GM19351 (cell line): Measurements from ENCODE around the gene FAM120B.
"Not testable (repeated sequence)": the region's sequence is repeated elsewhere in the genome, so short reads cannot be mapped to it uniquely, and the experiment has no call there.

Source experiments
- ATAC-seq: cut with Tn5 transposase; IDR thresholded peaks from one replicate; pipeline ENCODE4 v1.9.1; 2021; ENCODE audit warnings: mild to moderate bottlenecking, moderate library complexity; ENCODE audit not compliant: unreplicated experiment

The FAM120B gene

DNA sequence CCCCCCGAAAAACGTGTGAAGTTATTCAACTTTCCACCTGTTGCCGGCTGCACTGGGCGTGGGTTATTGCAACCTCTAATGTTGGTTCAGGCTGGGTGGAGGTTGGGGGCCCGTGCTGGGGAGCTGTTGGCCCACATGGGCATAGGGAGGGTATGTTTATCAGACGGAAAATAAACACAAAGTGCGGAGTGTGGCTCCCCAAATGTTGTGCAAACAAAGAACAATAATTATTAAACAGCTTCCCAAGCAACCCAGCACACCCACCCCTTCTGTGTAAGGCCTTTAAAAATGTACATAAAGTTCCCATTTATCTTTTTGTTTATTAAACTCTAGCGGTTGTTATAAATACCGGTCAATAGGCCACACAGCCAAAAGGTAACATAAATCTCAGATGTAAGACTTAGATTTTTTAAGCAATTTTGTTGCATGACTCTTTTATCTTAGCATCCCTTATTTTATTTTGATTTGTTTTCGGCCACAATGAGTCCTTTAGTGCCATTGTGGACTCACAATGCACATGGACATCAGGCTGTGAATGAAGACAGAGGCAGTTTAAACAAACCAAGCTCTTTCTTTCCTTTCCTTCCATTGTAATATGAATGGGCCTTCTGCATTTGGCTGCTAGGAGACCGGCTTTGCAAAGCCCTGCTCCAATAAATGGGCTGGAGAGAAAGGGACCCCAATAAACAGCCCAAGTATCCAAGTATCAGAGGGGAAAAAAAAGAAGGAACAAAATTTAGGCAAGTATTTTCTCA, 8.8 kb upstream of the FAM120B start:
- ATAC-seq: no peak

DNA sequence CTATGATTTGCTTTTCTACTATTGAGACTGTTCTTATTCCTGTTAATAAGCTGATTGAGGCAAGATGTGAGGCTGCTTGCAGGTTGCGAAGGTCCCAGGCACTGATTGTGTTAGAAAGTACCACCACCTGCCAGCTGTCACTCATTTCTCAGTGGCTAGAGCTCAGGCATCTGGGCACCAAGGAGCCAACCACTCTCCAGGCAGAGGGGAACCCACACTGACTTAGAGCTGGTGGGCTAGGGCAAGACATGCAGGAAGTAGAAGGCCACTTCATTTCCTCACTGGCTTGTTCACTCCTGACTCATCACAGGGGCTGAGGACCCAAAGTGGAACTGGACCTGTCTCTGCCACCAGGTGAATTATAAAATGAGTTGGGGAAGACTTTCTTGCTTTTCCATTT, 7.9 kb upstream of the FAM120B start:
- no peak for ATAC-seq

DNA sequence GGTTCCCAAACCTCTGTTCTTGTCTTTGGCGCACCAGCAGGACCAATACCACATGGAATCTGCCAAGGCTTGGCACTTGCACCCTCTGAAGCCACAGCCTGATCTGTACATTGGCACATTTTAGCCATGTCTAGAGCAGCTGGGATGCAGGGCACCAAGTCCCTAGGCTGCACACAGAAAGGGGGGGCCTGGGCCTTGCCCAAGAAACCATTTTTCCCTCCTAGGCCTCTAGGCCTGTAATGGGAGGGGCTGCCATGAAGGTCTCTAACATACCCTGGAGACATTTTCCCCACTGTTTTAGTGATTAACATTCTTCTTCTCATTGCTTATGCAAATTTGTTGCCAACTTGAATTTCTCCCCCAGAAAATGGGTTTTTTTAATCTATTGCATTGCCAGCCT, 5.4 kb upstream of the FAM120B start:
- no peak for ATAC-seq

DNA sequence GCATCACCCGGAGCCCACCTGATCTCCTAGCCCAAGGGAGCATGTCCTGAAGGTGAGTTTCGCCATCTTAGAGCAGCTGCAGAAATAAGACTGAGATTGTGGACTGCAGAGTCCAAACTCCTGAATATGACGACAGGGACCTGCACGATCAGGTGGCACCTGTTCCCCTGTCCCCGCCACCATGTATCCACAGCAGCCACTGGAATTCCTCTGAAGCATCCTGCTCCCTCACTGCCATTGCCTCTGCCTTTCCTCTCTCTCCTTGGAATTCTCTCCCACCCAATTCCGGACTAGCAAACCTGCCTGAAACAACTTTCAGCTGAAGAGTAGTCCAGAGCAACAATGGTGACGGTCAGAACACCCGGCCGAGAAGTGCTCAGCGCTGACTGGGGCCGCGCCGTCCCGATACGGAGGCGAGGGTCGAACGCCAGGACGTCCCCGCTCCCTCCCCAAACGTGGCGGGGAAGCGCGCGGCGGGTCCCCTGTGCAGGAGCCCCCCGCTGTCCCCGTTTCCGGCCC, 694 bp upstream of the FAM120B start:
- ATAC-seq: no peak

DNA sequence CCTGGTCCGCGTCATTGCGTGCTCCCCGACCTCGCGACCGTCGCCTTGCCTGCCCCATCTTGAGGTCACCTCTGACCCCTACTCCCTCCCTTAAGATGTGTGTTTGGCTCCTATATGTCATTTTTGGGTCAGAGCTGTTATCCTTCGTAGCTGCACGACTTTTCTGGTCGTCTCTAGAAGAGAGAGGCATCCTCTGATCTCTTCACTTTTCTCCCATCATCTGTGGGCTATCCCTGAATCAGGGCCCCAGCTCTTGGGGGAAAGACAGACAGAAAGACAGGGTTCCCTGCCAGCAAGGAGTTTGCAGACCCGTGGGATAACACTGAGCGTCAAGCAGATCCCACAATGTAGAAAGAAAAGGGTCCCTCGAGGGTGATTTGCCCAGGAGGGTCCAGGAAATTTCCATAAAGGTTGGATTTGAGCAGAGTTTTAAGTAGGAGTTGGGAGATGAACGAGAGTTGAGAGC, 555 bp downstream of the FAM120B start:
- no peak for ATAC-seq

DNA sequence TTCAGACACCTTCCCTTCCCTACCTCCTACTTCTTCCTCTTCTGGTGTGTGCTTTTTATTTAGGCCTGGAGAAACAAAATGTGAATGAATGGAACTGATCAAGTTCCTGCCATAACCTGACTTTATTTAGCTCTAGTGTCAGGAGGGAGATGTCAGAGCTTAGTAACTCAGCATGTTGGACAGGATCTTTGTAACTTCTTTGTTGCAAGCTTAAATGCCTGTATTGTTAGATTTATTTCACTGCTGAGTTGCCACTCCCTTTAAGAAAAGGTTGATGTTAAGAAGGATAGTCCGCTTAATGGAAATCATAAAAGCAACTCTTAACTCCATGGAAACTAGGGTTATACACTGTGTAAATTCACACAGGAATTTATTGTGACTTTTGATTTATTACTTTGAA, 2.2 kb downstream of the FAM120B start:
- ATAC-seq: no peak

DNA sequence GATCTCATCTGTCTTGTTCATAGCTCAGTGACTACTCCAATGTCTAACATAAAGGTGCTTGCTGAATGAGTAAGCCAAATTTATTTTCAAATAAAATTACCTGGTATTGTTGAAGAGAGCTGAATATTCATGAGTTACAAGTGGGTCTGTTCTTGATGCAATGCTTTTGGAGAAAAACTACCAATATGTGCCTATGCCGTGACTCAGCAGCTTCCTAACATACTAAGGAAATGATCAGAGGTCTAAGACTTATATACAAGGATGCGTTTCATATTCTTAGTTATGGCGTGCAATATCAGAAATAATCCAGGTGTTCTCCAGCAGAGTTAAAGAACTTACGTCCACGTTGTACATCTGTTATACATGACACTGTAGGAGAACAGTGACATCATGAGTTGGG, 5.1 kb downstream of the FAM120B start:
- ATAC-seq: no peak

DNA sequence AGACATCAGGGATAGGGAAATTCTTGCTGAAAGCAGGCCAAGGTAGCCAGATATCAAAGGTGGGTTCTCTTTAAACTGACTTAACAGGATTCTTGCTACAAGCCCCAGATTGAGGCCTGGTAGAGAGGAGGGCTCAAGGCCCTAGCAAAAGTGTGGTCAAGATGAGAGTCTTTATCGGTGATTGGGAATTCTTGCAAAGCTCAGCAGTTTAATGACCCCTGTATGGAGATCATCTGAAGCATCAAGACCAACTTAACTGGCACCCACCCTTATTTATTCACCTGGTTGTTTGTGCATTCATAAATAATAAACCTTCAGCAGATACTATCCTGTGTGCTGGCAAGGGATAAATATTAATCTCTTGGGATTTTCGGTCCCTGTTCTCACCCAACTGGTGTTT, 6.3 kb downstream of the FAM120B start:
- ATAC-seq: no peak

DNA sequence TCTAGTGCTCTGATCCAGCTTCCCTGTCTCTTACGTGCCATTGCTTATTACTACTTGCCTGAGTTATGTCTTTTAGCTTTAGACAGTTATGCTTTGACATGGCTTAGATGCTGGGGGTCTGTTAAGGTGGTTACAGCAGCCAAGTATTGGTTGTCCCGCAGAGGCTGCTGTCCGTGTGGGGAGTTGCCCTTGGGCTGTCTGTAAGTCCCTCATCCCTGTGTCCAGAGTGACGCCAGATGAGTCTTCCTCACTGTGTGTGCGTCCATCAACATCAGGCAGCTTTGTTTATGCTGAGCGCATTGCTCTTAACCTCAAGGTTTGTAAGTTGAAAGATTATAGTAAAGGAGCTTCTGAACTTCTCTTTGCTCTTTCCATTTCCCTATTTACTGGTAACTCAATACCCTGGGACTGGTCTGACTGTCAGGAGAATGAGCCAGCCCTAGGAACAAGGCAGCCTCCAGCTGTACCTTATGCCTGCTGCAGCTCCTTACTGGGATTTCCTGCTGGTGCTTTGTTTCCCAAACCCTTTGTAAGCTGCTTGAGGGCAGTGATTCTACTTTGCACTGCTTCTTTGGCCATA, 7.2 kb downstream of the FAM120B start:
- no peak for ATAC-seq

DNA sequence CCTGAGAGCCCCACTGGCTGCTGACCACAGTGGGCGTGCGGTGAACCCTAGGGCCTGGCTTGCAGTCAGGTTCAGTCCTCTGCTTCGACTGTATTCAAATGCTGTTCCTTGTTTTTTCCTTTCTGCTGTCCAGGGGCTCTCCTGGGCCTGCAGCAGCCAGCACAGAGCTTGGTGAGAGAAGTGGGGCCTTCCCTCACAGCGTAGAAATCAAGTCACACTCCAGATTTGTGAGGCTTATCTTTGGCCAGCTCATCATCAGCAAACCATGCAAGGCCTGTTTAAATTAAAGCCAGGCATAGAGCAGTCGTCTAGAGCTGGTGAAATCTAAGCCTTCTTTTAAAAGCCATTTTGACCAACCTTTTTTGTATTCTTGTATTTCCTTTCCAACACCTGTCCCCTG, 8.4 kb downstream of the FAM120B start:
- ATAC-seq: no peak

DNA sequence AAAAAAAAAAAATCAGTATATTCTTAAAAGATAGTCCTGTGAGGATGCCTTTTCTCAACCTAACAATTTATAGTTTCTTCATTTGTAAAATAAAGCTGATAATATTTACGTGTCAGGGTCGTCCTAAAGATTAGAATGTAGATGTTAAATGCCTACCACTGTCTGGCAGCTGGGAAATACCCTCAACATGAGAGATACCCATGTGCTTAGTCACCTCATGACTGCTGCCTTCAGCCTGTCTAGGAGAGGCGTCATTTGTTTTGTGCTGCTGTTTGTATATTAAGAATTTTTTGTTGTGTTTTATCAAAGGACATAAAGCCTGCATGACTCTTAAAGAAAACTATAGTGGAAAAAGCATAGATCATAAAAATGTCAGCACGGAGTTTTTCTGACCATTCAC, 9.5 kb downstream of the FAM120B start:
- ATAC-seq: no peak

DNA sequence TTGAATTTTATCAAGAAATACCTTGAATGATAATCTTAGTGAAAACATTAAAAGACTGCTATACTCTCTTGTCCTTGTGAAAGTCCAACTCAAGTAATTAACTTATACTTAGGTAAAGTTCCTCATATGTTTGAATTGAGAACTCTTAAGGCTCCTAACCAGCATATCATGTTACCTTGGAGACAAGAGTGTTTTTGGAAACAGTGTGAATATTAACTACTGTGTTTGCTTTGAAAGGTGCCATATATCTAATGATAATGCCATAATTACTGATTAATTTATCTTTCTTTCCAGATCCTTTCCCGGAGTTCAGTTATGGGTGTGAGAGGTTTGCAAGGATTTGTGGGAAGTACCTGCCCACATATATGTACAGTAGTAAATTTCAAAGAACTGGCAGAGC, 10.5 kb downstream of the FAM120B start:
- no peak for ATAC-seq

DNA sequence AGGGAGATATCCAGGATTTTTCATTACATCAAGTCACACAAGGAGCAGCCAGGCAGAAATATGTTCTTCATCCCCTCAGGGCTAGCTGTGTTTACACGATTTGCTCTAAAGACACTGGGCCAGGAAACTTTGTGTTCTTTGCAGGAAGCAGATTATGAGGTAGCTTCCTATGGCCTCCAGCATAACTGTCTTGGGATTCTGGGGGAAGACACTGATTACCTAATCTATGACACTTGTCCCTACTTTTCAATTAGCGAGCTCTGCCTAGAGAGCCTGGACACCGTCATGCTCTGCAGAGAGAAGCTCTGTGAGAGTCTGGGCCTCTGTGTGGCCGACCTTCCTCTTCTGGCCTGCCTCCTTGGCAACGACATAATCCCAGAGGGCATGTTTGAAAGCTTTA, 11.2 kb downstream of the FAM120B start:
- no peak for ATAC-seq

DNA sequence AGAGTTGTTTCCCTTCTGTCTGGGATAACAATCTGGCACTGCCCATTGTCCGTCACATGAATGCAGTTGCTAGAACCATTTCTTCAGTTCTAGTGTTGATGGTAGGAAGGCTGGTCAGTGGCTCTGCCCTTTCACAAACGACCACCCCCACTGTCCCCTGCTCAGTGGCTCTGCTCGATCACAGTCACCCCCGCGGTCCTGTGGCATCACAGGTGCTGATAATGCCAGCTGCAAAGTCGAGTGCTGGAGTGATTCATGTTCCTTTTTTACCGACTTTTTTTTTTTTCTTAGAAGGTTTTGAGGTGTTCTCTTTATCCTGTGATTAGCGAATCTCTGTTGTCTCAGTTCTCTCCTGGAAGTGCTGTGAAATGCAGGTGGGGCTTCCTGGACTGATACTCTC, 22.8 kb downstream of the FAM120B start:
- no peak for ATAC-seq

DNA sequence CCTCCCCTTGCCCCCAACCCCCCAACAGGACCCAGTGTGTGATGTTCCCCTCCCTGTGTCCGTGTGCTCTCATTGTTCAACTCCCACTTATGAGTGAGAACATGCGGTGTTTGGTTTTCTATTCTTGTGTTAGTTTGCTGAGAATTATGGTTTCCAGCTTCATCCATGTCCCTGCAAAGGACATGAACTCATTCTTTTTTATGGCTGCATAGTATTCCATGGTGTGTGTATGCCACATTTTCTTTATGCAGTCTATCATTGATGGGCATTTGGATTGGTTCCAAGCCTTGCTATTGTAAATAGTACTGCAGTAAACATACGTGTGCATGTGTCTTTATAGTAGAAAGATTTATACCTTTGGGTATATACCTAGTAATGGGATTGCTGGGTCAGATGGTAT, 28.6 kb downstream of the FAM120B start:
- not testable (repeated sequence) for ATAC-seq

DNA sequence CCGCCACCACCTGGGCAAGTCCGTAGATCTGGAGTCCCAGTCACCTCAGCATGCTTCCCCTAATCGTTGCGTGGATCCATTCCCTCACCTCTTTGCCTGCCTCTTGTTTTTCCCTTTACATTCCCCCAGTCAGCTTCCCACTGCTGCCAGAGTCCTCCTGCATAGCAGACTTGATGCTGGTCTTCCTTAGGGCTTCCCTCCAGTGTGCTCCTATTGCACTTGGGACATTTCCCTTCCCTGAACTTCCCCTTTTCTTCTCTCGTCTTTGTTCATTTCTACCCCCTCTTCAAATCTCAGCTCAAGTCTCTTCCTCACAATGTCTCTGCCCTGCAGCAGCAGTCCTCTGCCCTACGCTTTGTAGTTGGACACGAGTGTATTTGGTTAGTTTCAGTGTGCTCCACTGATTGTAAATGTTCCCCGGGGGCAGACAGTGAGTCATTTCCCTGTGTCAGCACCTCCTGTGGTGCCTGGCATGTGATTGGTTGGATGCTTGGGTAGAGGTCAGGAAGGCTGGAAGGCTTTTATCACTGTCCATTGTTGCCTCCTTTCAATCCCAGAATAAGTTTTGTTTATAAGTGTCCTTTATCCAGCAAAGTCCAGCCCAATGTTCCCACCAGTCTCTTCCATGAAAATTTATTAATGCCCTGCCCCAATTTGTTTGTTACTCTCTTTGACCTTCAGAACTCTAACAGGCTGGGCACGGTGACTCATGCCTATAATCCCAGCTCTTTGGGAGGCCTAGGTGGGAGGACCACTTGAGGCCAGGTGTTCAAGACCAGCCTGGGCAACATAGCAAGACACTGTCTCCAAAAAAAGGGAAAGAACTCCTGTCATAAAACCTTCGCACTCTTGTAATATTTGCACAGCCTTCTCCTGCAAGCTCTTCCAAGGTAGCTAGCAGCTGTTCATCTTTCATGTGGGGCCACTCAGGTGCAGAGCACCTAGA, 38.3 kb downstream of the FAM120B start:
- ATAC-seq: peak; percentile 35

DNA sequence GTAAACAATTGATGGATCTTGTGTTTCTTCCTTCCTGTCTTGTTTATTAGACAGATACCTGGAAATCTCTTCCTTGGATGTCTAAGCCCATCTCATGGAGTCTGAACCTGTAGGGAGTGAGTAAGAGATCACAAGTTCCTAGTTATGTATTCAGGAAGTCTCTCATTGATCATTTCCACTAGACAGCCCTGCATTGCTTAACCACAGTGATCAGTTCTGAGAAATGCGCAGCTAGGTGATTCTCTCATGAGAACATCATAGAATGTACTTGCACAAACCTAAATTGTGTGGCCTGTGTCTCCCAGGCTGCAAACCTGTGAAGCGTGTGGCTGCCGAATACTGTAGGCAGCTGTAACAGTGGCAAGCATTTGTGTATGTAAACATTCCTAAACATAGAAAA, 39.1 kb downstream of the FAM120B start:
- ATAC-seq: no peak

DNA sequence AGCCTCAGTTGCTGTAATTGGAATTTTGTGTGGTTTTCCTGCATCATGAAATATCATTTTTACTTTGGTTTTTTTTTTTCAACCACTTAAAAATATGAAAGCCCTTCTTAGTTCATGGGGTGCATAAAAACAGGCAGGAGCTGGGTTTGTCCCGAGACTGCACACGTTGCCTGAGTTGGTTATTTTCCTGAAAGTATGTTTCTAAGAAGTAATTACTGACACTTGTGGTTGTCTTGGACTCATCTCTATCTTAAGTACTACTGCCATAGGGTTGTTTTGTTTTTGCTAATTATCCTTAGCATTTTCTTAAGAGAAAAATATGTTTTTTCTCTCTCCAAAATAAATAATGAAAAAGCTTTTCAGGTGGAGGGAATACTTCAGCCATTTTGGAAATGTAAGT, 40.1 kb downstream of the FAM120B start:
- no peak for ATAC-seq

DNA sequence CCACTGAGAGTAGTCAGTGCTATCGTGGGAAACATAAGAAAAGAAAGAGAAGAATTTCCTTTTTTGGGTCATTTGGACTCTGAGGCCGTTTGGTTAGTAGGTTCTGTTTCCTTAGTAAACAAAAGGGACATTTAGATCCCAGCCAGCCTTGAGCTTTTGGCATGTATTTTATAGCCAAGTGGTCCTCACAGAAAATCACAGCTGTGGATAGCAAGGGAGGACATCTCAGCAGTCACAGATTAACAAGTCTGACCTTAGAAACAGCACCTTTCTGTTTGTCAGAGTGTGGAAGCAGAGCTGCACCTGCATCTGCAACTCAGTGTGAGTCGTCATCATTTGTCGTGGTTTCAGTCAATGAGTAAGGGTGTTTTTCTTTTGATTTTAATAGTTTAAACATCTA, 40.5 kb downstream of the FAM120B start:
- ATAC-seq: peak; percentile 69

DNA sequence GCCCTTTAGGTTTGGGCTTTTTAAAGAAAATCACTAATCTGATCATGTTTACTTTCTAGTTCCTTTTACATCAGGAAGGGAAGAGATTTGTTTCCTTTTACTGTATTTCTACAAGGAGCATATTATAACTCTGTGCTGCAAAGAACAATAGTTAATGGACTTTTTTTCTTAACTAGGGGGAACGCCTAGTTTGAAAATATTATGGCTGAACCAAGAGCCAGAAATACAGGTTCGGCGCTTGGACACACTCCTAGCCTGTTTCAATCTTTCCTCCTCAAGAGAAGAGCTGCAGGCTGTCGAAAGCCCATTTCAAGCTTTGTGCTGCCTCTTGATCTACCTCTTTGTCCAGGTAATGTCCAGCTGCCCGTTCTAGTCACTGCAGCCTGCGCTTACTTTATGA, 41.4 kb downstream of the FAM120B start:
- no peak for ATAC-seq

DNA sequence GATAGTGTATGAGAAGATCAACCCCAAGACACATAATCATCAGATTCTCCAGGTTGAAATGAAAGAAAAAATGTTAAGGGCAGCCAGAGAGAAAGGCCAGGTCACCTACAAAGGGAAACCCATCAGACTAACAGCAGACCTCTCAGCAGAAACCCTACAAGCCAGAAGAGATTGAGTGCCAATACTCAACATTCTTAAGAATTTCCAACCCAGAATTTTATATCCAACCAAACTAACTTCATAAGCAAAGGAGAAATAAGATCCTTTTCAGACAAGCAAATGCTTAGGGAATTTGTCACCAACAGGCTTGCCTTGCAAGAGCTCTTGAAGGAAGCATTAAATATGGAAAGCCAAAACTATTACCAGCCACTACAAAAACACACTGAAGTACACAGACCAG, 44.9 kb downstream of the FAM120B start:
- ATAC-seq: not testable (repeated sequence)
